Osteocyte (in vitro differentiated cells): Measurements from ENCODE around the gene SDR42E1. TPM values are rescaled to one million over a fixed set of nuclear protein-coding genes. Genes with fewer than 3 reads are reported as not detected.

Experiments used
- DNase-seq: peaks from one replicate; pipeline ENCODE4 v3.0.0; 2021; ENCODE audit warnings: mixed read lengths; ENCODE audit not compliant: unreplicated experiment; ENCODE audit errors: extremely low spot score
- H3K27ac Mint-ChIP-seq: one replicate; pipeline ENCODE4 v1.8.0; 2021; ENCODE audit warnings: mild to moderate bottlenecking, mixed read lengths; ENCODE audit not compliant: unreplicated experiment
- H3K27me3 Mint-ChIP-seq: one replicate; pipeline ENCODE4 v1.8.0; 2021; ENCODE audit warnings: mixed read lengths; ENCODE audit not compliant: unreplicated experiment
- H3K36me3 Mint-ChIP-seq: one replicate; pipeline ENCODE4 v1.8.0; 2021; ENCODE audit warnings: mixed read lengths; ENCODE audit not compliant: unreplicated experiment
- H3K4me1 Mint-ChIP-seq: one replicate; pipeline ENCODE4 v1.8.0; 2021; ENCODE audit warnings: mixed read lengths; ENCODE audit not compliant: unreplicated experiment
- H3K4me3 Mint-ChIP-seq: one replicate; pipeline ENCODE4 v1.8.0; 2021; ENCODE audit warnings: mild to moderate bottlenecking, moderate library complexity, mixed read lengths; ENCODE audit not compliant: unreplicated experiment
- H3K9me3 Mint-ChIP-seq: one replicate; pipeline ENCODE4 v1.8.0; 2021; ENCODE audit warnings: mixed read lengths; ENCODE audit not compliant: unreplicated experiment
- CTCF ChIP-seq: fragments of 200-600 bp; sonication (generic); IDR thresholded peaks from 2 replicates; pipeline ENCODE4 v1.5.0; 2021; ENCODE audit warnings: antibody characterized with exemption, mild to moderate bottlenecking, moderate library complexity
- total RNA-seq: library from RNA; stranded (reverse); gene quantifications from 2 replicates; pipeline ENCODE4 v1.2.1, GENCODE V29; 2021

The SDR42E1 gene
- total RNA-seq, 1 donor from 2014 or later = not detected

- no peak for DNase-seq
- no peak overlapping the region for H3K4me3 Mint-ChIP-seq
- no peak overlapping the region for H3K27ac Mint-ChIP-seq
- H3K9me3 Mint-ChIP-seq = peaks cover 11% of the 10 kb centered on the region
- TF ChIP-seq CTCF = no peak
- H3K4me1 Mint-ChIP-seq = no peaks in the 10 kb centered on the region
- no peaks in the 10 kb centered on the region for H3K36me3 Mint-ChIP-seq
- peaks cover 3% of the 10 kb centered on the region for H3K27me3 Mint-ChIP-seq
Measured at GRCh38 chr16:81967358-81967757, 43.9 kb downstream of the SDR42E1 start.

- DNase-seq = no peak
- no peaks in the 10 kb centered on the region for H3K9me3 Mint-ChIP-seq
- peaks cover 3% of the 10 kb centered on the region for H3K27me3 Mint-ChIP-seq
- no peak overlapping the region for H3K27ac Mint-ChIP-seq
- TF ChIP-seq CTCF = no peak
- no peak overlapping the region for H3K4me3 Mint-ChIP-seq
- no peaks in the 10 kb centered on the region for H3K36me3 Mint-ChIP-seq
- H3K4me1 Mint-ChIP-seq = no peaks in the 10 kb centered on the region
Measured at GRCh38 chr16:81964808-81965207, 46.5 kb downstream of the SDR42E1 start.

GRCh38 chr16:81956213-81956948 lies 54.9 kb downstream of the SDR42E1 start:
- no peak for DNase-seq
- Mint-ChIP-seq H3K9me3 (peaks cover 12% of the 10 kb centered on the region), H3K36me3 (no peaks in the 10 kb centered on the region)

GRCh38 chr16:81951564-81951963 lies 59.7 kb downstream of the SDR42E1 start:
- H3K27me3 Mint-ChIP-seq = peaks cover 18% of the 10 kb centered on the region
- H3K36me3 Mint-ChIP-seq = no peaks in the 10 kb centered on the region
- H3K9me3 Mint-ChIP-seq = peaks cover 14% of the 10 kb centered on the region

More at GRCh38 chr16:81956213-81956948, 54.9 kb downstream of the SDR42E1 start:
- no peaks in the 10 kb centered on the region for H3K4me1 Mint-ChIP-seq
- H3K4me3 Mint-ChIP-seq = no peak overlapping the region
- no peak for TF ChIP-seq CTCF
- no peak overlapping the region for H3K27ac Mint-ChIP-seq
- peaks cover 8% of the 10 kb centered on the region for H3K27me3 Mint-ChIP-seq

More at GRCh38 chr16:81951564-81951963, 59.7 kb downstream of the SDR42E1 start:
- no peak for DNase-seq
- Mint-ChIP-seq H3K27ac (no peak overlapping the region), H3K4me3 (no peak overlapping the region), H3K4me1 (no peaks in the 10 kb centered on the region)
- no peak for TF ChIP-seq CTCF
